NCI-H1930 (cell line): ENCODE measurements around the gene LGI4.
"Not testable (repeated sequence)": the region's sequence is repeated elsewhere in the genome, so short reads cannot be mapped to it uniquely, and the experiment has no call there.

Source experiments
- DNase-seq, 2 experiments: peaks; one replicate each; lab custom pipeline; 2025; lab: John Stamatoyannopoulos, UW

The LGI4 gene

GRCh38 chr19:35105411-35106290 is 29.2 kb downstream of the LGI4 start:
- DNase-seq, result no peak

- no peak for DNase-seq
These were observed 29.8 kb downstream of the LGI4 start for GRCh38 chr19:35105047-35105410.

DNA sequence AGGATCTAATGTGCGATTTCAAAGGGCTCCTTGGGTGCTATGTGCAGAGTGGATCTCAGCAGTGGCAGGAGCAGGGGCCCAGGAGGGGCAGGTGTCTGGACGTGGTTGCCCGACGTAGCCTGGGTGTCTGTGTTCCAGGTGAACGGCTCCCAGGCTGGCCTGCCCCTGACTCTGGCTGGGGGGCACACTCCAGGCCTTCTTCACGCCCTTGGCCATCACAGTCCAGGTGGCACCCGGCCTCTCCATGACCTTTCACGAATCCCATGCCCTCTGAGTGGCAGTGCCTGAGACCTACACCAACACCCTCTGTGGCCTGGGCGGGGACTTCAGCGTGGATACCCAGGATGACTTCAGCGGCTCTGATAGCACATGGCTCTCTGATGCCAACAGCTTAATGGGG is 30.5 kb downstream of the LGI4 start:
- DNase-seq, result no peak

DNA sequence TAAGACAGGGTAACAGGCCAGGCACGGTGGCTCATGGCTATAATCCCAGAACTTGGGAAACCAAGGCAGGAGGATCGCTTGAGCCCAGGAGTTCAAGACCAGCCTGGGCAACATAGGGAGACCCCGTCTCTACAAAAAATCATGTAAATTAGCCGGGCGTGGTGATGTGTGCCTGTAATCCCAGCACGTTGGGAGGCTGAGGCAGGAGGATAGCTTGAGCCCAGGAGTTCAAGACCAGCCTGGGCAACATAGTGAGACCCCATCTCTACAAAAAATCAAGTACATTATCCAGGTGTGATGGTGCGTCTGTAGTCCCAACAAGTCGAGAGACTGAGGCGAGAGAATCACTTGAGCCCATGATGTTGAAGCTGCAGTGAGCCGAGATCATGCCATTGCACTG is 31.2 kb downstream of the LGI4 start:
- not testable (repeated sequence) for DNase-seq

- not testable (repeated sequence) for DNase-seq
These were observed 32.9 kb downstream of the LGI4 start for GRCh38 chr19:35101949-35102348.

DNA sequence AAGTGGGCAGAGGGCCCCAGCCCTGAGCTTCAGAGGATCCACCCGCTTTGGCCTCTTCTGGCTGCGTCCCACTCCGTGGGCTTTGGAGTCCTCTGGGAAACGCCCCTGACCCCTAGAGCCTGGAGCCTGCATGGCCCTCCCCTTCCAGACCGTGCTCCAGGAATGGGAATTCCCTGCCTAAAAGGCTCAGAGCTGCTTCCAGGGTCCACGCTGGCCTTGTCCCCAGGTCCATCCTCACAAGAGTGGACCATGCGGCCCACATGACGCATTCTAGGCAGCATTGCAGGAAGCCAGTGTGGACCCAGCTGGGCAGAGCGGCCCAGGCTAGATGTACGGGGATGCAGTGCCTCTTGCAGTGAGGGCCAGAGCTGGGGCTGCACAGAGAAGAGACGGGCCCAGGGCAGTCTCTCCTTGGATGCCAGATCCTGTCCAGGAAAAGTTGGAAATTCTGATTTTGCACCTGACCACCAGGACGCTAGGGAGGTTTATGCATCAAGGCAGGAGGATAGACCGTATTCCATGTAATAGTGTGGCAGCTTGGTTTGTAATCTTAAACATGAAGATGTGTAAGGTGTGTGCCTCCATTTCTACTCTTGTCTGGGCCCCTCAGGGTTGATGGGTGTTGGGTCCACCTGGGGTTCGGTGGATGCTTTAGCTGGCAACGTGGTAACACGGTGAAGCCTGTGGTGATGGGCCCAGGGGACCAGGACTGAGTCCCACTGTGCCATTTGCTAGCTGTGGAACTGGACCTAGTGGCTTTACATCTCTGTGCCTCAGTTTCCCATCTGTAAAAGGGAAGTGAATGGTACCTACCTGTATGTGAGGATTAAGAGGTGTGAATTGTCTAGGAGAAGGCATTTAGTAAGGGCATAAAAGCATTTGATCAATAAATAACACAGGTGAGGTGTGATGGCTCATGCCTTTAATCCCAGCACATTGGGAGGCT is 34.0 kb downstream of the LGI4 start:
- no peak for DNase-seq

GRCh38 chr19:35099897-35100275 is 35.0 kb downstream of the LGI4 start:
- DNase-seq, result no peak

GRCh38 chr19:35099155-35099896 is 35.5 kb downstream of the LGI4 start:
- no peak for DNase-seq

DNA sequence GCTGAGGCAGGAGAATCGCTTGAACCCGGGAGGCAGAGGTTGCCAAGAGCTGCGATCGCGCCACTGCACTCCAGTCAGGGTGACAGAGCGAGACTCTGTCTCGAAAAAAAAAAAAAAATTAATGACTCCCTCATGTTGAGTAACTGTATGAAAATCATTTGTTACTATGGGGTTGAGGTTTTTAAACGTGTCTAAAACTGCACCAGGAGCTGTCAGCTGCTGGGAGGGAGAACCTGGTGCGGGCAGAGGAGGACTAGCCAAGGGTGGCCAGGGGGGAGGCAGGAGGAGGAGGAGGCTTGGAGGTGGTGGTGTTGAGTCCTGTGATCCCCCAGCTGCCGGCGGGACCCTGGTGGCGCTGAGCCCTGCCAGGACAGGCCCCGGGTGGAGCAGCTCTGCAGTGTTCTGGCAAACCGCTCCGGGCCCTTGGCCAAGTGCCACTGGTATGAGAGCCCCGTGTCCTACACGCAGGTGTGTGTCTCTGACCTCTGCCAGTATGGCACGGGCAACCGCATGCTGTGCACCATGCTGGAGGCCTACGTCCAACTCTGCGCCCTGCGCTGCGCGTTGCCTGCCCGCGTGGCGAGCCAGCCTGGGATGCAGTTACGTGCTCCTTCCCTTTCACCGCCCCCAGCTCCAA is 36.3 kb downstream of the LGI4 start:
- DNase-seq, result no peak

- DNase-seq, result no peak
These were observed 39.0 kb downstream of the LGI4 start for GRCh38 chr19:35095667-35096368.

DNA sequence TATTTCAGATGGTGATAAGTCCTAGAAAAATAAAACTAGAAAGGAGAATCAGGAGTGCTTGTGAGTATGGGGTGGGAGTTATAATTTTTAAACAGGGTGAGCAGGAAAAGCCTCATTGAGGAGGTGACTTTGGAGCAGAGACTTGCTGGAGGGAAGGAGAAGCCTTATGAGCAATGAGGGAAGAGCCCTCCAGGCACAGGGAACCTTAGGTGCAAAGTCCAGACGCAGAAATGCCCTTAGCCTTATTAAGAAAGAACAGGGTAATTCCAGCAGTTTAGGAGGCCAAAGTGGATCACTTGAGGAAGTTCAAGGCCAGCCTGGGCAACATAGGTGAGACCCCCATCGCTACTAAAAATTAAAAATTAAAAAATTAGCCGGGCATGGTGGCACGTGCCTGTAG is 40.2 kb downstream of the LGI4 start:
- no peak for DNase-seq

DNA sequence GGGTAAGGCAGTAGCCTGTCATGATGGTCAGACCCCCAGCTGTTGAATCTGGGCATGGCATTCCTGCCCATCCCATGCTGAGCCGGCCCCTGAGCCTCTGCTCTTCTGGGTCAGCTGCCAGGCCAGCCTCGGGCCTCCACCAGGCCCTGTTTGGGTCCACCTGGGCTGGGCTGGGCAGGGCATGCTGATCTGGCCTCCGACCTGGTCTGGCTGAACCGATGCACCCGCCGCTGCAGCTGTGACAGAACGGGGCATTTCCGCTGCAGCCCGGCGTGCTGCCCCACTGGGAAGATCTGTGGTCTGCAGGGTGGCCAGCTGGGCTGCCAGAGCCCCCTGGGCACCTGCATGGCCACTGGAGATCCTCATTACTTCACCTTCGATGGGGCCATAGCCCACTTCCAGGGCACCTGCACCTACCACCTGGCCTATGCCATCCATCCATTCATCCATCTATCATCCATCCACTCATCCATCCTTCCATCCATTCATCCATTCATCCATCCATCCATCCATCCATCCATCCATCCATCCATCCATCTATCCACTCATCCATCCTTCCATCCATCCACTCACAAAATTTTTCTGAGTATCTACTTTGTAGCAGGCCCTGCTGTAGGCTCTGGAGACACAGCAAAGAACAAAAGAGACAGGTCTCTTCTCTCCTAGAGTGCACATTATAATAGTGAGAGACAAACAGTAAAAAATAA is 40.8 kb downstream of the LGI4 start:
- no peak for DNase-seq

GRCh38 chr19:35093430-35093829 is 41.4 kb downstream of the LGI4 start:
- DNase-seq, result no peak

GRCh38 chr19:35090506-35091214 is 44.2 kb downstream of the LGI4 start:
- DNase-seq, result peak; percentile 24 to 29

- no peak for DNase-seq
These were observed 44.7 kb downstream of the LGI4 start for GRCh38 chr19:35090160-35090505.

DNA sequence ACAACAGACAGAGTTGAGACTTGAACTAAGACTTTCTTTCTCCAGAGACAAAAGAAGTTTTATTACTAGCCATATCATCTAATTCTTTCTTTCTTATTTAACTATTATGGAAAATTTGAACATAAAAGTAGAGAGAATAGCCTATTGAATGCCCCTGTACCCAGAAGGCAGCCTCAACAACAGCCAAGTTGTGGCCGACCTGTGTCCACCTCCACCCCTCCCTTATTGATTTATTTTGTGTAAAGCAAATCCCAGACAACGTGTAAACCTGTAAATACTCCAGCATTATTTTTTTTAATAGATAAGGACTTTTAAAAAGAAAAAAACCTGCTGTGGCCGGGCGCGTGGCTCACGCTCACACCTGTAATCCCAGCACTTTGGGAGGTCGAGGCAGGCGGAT is 45.3 kb downstream of the LGI4 start:
- no peak for DNase-seq

DNA sequence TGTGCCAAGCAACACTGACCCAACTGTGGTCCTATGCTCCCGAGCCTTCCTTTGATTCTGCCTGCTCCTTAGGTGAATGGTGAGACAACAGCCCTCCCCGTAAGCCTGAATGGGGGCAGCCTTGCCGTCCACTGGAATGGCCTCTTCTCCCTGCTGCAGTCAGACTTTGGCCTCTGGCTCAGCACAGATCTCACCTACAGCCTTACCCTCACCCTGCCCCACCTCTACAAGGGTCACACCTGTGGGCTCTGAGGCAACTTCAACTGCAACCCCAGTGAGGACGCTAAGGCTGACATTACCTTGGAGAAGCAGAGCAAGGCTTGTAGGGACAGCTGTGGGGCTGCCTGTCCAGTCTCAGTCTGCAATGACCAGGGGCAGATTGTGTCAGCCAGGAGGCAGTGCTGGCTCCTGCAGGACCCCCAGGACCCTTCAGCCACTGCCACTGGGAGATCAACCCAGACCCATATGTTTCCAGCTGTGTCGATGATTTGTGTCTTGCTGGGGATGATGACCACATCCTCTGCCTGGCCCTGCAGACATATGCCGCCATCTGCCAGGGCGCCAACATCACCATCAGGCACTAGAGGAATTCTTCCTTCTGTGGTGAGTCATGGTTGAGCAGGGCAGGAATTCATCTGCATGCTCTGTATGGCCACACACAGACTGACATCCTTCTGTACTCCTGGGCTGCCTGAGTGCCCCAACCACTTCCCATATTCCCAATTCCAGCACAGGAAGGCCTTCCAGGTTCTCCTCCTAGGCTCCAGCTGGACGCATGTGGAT is 46.5 kb downstream of the LGI4 start:
- no peak for DNase-seq

DNA sequence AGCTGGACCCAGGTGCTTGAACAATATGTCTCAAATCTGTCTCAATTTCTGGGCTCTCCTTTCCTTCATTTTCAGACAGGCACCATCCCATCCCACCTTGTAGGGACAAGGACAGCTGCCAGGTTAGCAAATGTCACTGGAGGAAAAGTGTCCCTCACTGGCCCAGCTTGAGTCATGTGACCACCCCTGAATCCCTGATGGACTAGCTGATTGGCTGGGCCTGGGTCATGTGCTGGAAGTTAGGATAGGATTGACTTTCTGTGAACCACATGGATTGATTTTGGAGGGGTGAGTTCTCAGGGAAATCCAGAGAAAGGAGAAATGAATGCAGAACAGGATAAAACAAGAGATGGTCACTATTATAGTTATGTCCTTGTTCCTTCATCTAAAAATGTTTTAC is 47.5 kb downstream of the LGI4 start:
- no peak for DNase-seq

DNA sequence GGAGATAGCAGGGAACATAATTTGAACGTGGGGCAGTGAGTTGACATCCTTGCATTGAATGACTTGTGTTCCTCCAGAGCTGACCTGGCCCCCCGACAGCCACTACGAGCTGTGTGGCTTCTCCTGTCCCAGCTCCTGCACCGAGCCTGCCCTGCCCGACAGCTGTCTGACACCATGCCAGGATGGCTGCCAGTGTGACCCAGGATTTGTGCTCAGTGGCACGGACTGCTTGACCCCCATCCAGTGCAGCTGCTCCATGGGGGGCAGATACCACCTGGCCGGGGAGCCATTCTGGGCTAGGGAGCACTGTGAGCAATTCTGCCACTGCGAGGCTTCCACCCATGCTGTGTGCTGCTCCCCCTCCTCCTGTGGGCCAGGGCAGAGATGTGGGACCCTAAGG is 48.4 kb downstream of the LGI4 start:
- DNase-seq, result no peak
